Measurements from ENCODE around the gene USP46. TPM values are rescaled to one million over a fixed set of nuclear protein-coding genes. Genes with fewer than 3 reads are reported as not detected.

USP46 gene
- total and polyA plus RNA-seq, 2 of the 13 experiments (the other 11 are each of a cell fraction or from before 2014, with no cell fraction given): 4.7 to 17.4 TPM

DNA sequence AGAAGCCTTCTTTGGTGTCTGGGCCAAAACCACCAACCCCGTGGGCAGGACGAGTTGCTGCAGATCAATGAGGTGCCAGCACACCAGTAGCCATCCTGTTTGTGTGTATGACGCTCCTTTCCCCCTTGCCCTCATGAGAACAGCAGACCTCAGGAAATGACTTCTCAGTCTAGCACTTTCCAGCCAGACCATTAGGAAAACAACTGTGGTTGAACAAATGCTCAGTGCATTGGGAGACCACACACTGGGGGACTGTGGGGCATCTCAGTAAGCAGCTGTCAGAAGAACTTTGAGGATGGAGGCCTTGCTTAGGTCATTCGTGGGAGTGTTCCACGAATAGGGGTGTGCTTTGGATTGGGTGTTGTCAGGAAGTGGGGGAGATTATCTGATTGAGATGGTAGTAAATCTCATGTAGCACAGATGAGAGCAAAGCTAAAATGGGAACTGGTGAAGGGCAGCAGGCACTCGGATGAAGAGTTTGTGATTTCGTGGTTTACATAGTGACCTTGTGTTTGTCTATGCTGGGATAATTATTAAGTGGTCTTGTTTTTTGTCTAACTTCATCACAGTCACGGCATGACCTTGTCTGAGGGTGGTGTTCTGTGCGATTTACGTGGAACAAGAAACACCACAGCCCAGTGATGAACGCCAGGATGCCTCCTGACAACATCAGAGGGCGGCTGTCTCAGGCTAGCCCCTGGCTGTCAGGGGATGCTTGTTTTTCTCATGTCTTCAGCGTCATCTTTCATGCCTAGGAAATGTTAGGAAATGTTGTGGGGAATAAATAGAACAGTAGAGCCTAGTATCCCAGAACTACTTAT lies 70.1 kb downstream of the USP46 start (continued):
- TF ChIP-seq, protein P1, sequence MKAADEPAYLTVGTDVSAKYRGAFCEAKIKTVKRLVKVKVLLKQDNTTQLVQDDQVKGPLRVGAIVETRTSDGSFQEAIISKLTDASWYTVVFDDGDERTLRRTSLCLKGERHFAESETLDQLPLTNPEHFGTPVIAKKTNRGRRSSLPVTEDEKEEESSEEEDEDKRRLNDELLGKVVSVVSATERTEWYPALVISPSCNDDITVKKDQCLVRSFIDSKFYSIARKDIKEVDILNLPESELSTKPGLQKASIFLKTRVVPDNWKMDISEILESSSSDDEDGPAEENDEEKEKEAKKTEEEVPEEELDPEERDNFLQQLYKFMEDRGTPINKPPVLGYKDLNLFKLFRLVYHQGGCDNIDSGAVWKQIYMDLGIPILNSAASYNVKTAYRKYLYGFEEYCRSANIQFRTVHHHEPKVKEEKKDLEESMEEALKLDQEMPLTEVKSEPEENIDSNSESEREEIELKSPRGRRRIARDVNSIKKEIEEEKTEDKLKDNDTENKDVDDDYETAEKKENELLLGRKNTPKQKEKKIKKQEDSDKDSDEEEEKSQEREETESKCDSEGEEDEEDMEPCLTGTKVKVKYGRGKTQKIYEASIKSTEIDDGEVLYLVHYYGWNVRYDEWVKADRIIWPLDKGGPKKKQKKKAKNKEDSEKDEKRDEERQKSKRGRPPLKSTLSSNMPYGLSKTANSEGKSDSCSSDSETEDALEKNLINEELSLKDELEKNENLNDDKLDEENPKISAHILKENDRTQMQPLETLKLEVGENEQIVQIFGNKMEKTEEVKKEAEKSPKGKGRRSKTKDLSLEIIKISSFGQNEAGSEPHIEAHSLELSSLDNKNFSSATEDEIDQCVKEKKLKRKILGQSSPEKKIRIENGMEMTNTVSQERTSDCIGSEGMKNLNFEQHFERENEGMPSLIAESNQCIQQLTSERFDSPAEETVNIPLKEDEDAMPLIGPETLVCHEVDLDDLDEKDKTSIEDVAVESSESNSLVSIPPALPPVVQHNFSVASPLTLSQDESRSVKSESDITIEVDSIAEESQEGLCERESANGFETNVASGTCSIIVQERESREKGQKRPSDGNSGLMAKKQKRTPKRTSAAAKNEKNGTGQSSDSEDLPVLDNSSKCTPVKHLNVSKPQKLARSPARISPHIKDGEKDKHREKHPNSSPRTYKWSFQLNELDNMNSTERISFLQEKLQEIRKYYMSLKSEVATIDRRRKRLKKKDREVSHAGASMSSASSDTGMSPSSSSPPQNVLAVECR (CRISPR knock-in tag; IDR thresholded peaks at IDR 0.05; ENCODE audit: borderline replicate concordance): no peak
- TF ChIP-seq, protein P2, sequence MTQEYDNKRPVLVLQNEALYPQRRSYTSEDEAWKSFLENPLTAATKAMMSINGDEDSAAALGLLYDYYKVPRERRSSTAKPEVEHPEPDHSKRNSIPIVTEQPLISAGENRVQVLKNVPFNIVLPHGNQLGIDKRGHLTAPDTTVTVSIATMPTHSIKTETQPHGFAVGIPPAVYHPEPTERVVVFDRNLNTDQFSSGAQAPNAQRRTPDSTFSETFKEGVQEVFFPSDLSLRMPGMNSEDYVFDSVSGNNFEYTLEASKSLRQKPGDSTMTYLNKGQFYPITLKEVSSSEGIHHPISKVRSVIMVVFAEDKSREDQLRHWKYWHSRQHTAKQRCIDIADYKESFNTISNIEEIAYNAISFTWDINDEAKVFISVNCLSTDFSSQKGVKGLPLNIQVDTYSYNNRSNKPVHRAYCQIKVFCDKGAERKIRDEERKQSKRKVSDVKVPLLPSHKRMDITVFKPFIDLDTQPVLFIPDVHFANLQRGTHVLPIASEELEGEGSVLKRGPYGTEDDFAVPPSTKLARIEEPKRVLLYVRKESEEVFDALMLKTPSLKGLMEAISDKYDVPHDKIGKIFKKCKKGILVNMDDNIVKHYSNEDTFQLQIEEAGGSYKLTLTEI (CRISPR knock-in tag; conservative IDR thresholded peaks at IDR 0.05): no peak
- TF ChIP-seq HDAC2 (CRISPR knock-in tag; IDR thresholded peaks at IDR 0.05): no peak
- TF ChIP-seq, protein P3, sequence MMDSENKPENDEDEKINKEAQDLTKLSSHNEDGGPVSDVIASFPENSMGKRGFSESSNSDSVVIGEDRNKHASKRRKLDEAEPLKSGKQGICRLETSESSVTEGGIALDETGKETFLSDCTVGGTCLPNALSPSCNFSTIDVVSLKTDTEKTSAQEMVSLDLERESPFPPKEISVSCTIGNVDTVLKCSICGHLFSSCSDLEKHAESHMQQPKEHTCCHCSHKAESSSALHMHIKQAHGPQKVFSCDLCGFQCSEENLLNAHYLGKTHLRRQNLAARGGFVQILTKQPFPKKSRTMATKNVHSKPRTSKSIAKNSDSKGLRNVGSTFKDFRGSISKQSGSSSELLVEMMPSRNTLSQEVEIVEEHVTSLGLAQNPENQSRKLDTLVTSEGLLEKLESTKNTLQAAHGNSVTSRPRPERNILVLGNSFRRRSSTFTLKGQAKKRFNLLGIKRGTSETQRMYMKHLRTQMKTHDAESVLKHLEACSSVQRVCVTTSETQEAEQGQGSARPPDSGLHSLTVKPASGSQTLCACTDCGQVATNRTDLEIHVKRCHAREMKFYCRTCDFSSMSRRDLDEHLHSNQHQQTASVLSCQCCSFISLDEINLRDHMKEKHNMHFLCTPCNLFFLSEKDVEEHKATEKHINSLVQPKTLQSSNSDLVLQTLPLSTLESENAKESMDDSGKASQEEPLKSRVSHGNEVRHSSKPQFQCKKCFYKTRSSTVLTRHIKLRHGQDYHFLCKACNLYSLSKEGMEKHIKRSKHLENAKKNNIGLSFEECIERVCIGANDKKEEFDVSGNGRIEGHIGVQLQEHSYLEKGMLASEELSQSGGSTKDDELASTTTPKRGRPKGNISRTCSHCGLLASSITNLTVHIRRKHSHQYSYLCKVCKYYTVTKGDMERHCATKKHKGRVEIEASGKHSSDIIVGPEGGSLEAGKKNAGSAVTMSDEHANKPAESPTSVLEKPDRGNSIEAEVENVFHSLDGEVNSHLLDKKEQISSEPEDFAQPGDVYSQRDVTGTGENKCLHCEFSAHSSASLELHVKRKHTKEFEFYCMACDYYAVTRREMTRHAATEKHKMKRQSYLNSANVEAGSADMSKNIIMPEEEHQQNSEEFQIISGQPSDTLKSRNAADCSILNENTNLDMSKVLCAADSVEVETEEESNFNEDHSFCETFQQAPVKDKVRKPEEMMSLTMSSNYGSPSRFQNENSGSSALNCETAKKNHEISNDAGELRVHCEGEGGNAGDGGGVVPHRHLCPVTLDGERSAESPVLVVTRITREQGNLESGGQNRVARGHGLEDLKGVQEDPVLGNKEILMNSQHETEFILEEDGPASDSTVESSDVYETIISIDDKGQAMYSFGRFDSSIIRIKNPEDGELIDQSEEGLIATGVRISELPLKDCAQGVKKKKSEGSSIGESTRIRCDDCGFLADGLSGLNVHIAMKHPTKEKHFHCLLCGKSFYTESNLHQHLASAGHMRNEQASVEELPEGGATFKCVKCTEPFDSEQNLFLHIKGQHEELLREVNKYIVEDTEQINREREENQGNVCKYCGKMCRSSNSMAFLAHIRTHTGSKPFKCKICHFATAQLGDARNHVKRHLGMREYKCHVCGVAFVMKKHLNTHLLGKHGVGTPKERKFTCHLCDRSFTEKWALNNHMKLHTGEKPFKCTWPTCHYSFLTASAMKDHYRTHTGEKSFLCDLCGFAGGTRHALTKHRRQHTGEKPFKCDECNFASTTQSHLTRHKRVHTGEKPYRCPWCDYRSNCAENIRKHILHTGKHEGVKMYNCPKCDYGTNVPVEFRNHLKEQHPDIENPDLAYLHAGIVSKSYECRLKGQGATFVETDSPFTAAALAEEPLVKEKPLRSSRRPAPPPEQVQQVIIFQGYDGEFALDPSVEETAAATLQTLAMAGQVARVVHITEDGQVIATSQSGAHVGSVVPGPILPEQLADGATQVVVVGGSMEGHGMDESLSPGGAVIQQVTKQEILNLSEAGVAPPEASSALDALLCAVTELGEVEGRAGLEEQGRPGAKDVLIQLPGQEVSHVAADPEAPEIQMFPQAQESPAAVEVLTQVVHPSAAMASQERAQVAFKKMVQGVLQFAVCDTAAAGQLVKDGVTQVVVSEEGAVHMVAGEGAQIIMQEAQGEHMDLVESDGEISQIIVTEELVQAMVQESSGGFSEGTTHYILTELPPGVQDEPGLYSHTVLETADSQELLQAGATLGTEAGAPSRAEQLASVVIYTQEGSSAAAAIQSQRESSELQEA (CRISPR knock-in tag; IDR thresholded peaks at IDR 0.05; ENCODE audit: not compliant biosample characterization): no peak
- no peak for TF ChIP-seq TRIM24 (CRISPR knock-in tag; IDR thresholded peaks at IDR 0.05)
- TF ChIP-seq, protein P4, sequence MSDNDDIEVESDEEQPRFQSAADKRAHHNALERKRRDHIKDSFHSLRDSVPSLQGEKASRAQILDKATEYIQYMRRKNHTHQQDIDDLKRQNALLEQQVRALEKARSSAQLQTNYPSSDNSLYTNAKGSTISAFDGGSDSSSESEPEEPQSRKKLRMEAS (IDR thresholded peaks at IDR 0.05): no peak
- TF ChIP-seq ZNF557 (CRISPR knock-in tag; IDR thresholded peaks at IDR 0.05): no peak

All from HepG2 (cell line).